HG02623 (cell line): ENCODE data around the gene PDE1A.
"Not testable (repeated sequence)": the region's sequence is repeated elsewhere in the genome, so short reads cannot be mapped to it uniquely, and the experiment has no call there.

ENCODE experiments used
- ATAC-seq: cut with Tn5 transposase; IDR thresholded peaks from one replicate; pipeline ENCODE4 v1.9.1; 2021; ENCODE audit warnings: moderate library complexity; ENCODE audit not compliant: unreplicated experiment

The PDE1A gene

GRCh38 chr2:182281276-182281675 lies 145.6 kb downstream of the PDE1A start:
- no peak for ATAC-seq

GRCh38 chr2:182280118-182280517 lies 146.7 kb downstream of the PDE1A start:
- ATAC-seq: no peak

- ATAC-seq: not testable (repeated sequence)
These were observed 150.2 kb downstream of the PDE1A start for GRCh38 chr2:182276662-182277061.

GRCh38 chr2:182267971-182268370 lies 158.9 kb downstream of the PDE1A start:
- ATAC-seq: no peak

- no peak for ATAC-seq
These were observed 159.9 kb downstream of the PDE1A start for GRCh38 chr2:182266909-182267308.

GRCh38 chr2:182265718-182266117 lies 161.1 kb downstream of the PDE1A start:
- ATAC-seq: no peak

GRCh38 chr2:182261860-182262387 lies 164.9 kb downstream of the PDE1A start:
- no peak for ATAC-seq

- no peak for ATAC-seq
These were observed 167.1 kb downstream of the PDE1A start for GRCh38 chr2:182259629-182260150.

- ATAC-seq: no peak
These were observed 174.3 kb downstream of the PDE1A start for GRCh38 chr2:182252534-182252933.

GRCh38 chr2:182248898-182249297 lies 177.9 kb downstream of the PDE1A start:
- ATAC-seq: no peak

- no peak for ATAC-seq
These were observed 178.5 kb downstream of the PDE1A start for GRCh38 chr2:182248362-182248761.

GRCh38 chr2:182247831-182248230 lies 179.0 kb downstream of the PDE1A start:
- ATAC-seq: no peak

GRCh38 chr2:182245963-182246362 lies 180.9 kb downstream of the PDE1A start:
- peak; percentile 38 for ATAC-seq

GRCh38 chr2:182242609-182243008 lies 184.2 kb downstream of the PDE1A start:
- ATAC-seq: no peak

- no peak for ATAC-seq
These were observed 184.9 kb downstream of the PDE1A start for GRCh38 chr2:182241936-182242335.

- peak; percentile 100 for ATAC-seq
These were observed 185.9 kb downstream of the PDE1A start for GRCh38 chr2:182240862-182241371.

GRCh38 chr2:182230561-182230960 lies 196.3 kb downstream of the PDE1A start:
- no peak for ATAC-seq

- no peak for ATAC-seq
These were observed 197.5 kb downstream of the PDE1A start for GRCh38 chr2:182229297-182229696.

GRCh38 chr2:182228741-182229140 lies 198.1 kb downstream of the PDE1A start:
- ATAC-seq: no peak

GRCh38 chr2:182228073-182228473 lies 198.8 kb downstream of the PDE1A start:
- no peak for ATAC-seq

GRCh38 chr2:182226807-182227206 lies 200.0 kb downstream of the PDE1A start:
- ATAC-seq: no peak

- no peak for ATAC-seq
These were observed 202.2 kb downstream of the PDE1A start for GRCh38 chr2:182224669-182225068.

GRCh38 chr2:182220998-182221397 lies 205.8 kb downstream of the PDE1A start:
- no peak for ATAC-seq
